HepG2 (cell line): Measurements from ENCODE around the gene TSEN34. TPM values are rescaled to one million over a fixed set of nuclear protein-coding genes. Genes with fewer than 3 reads are reported as not detected.

Source experiments
- GMEB2 ChIP-seq: IDR thresholded peaks from 2 replicates; pipeline ENCODE4 v1.6.1; 2016; ENCODE audit warnings: missing biosample characterization, missing genetic modification reagents, low read depth
- HDAC2 ChIP-seq: sonication (generic); formaldehyde crosslinking; IDR thresholded peaks from 2 replicates; pipeline ENCODE4 v1.4.0; 2020; ENCODE audit warnings: missing genetic modification reagents
- HINFP ChIP-seq: sonication (generic); formaldehyde crosslinking; IDR thresholded peaks from 2 replicates; pipeline ENCODE4 v1.4.0; 2020; ENCODE audit warnings: low read depth, mild to moderate bottlenecking, missing genetic modification reagents
- MAFK ChIP-seq, 2 experiments: IDR thresholded peaks in 1 of 2; conservative IDR thresholded peaks in 1 of 2; 2 replicates each; pipeline ENCODE4 v1.6.1; 2011; ENCODE audit warnings: improper control_type of control experiment in 2 of 2, low read length in 2 of 2
- RERE ChIP-seq: IDR thresholded peaks from 2 replicates; pipeline ENCODE4 v1.6.1; 2016; ENCODE audit warnings: low read depth, missing genetic modification reagents, missing compliant biosample characterization
- REXO4 ChIP-seq: sonication (generic); formaldehyde crosslinking; IDR thresholded peaks from 2 replicates; pipeline ENCODE4 v1.8.0; 2022; ENCODE audit warnings: missing genetic modification reagents, mild to moderate bottlenecking, borderline replicate concordance
- TBL1XR1 ChIP-seq: fragments of 150-350 bp; IDR thresholded peaks from 2 replicates; pipeline ENCODE4 v1.6.1; 2014; ENCODE audit warnings: borderline replicate concordance, low read length; ENCODE audit not compliant: partially characterized antibody
- TCF12 ChIP-seq, 2 experiments: fragments of 450-650 bp in 1 of 2; sonication (generic) in 1 of 2; formaldehyde crosslinking in 1 of 2; IDR thresholded peaks; 2 replicates each; pipeline versions ENCODE4 v1.6.1 to v1.8.0; 2017 to 2022; ENCODE audit warnings: antibody characterized with exemption in 1 of 2, mild to moderate bottlenecking in 1 of 2, missing genetic modification reagents in 1 of 2, moderate library complexity in 1 of 2
- TEAD3 ChIP-seq: optimal IDR thresholded peaks from 2 replicates; pipeline ENCODE3; 2016; ENCODE audit warnings: borderline replicate concordance
- THRA ChIP-seq: sonication (generic); formaldehyde crosslinking; IDR thresholded peaks from 2 replicates; pipeline ENCODE4 v1.4.0; 2020; ENCODE audit warnings: missing genetic modification reagents, borderline replicate concordance
- ZC3H13 ChIP-seq: sonication (generic); formaldehyde crosslinking; IDR thresholded peaks from 2 replicates; pipeline ENCODE4 v1.8.1; 2023; ENCODE audit warnings: mild to moderate bottlenecking, missing genetic modification reagents, moderate library complexity
- ZNF280B ChIP-seq: sonication (generic); formaldehyde crosslinking; IDR thresholded peaks from 2 replicates; pipeline ENCODE4 v1.5.0; 2020; ENCODE audit warnings: missing genetic modification reagents, mild to moderate bottlenecking, borderline replicate concordance
- ZNF589 ChIP-seq: sonication (generic); formaldehyde crosslinking; conservative IDR thresholded peaks from 2 replicates; pipeline ENCODE4 v1.8.0; 2022; ENCODE audit warnings: mild to moderate bottlenecking, moderate library complexity, missing genetic modification reagents
- ZNF614 ChIP-seq: IDR thresholded peaks from 2 replicates; pipeline ENCODE4 v1.6.1; 2018; ENCODE audit warnings: missing biosample characterization, missing genetic modification reagents, inconsistent platforms, borderline replicate concordance
- polyA plus RNA-seq, 8 experiments: library from polyadenylated mRNA; depleted of rRNA in 3 of 8; stranded (reverse) in 7 of 8; unstranded in 1 of 8; fragments of >200 nt; fragmentation: Illumina TruSeq in 4 of 8; extraction: Trizol in 4 of 8; gene quantifications; 2 replicates each; pipeline versions ENCODE4 v1.2.1 to v1.2.3, GENCODE V29; 2011 to 2016; ENCODE audit warnings: low read depth in 4 of 8, missing spikeins in 1 of 8, mixed read lengths in 1 of 8; ENCODE audit not compliant: insufficient read depth in 1 of 8
- total RNA-seq, 5 experiments: library from RNA; depleted of rRNA; stranded (reverse); fragments of >200 nt; fragmentation: Illumina TruSeq; extraction: Trizol; gene quantifications; 2 replicates each; pipeline ENCODE4 v1.2.3, GENCODE V29; 2016; ENCODE audit warnings: low read depth in 1 of 5

Gene TSEN34
- total and polyA plus RNA-seq, 2 of the 13 experiments (the other 11 are each of a cell fraction or from before 2014, with no cell fraction given) = 55.1 to 65.4 TPM

- TF ChIP-seq ZC3H13 (CRISPR knock-in tag) = peak; percentile 62; the same call in 1 of the 2 replicates
- peak; percentile 94; the same call in 1 of the 2 replicates for TF ChIP-seq ZNF614
- TF ChIP-seq THRA = peak; percentile 64; the same call in 1 of the 2 replicates
- TF ChIP-seq TCF12 (IDR thresholded peaks at IDR 0.05) = no peak
- no peak for TF ChIP-seq TCF12 (CRISPR knock-in tag; IDR thresholded peaks at IDR 0.05)
- no peak for TF ChIP-seq MAFK (conservative IDR thresholded peaks at IDR 0.05 in 1 of 2, IDR thresholded peaks at IDR 0.05 in 1 of 2; ENCODE audit: low read length in 2 of 2)
- TF ChIP-seq GMEB2 (CRISPR knock-in tag) = no peak
- TF ChIP-seq TEAD3 (CRISPR knock-in tag) = peak; percentile 78
- peak; percentile 94 for TF ChIP-seq HDAC2
- peak; percentile 72; the same call in 1 of the 2 replicates for TF ChIP-seq RERE (CRISPR knock-in tag)
- TF ChIP-seq TBL1XR1 = peak; percentile 24
- 0 out of 2 replicates have a peak, but pooled peaks have one; percentile 70 for TF ChIP-seq ZNF589 (CRISPR knock-in tag)
- no peak for TF ChIP-seq REXO4 (CRISPR knock-in tag)
- TF ChIP-seq ZNF280B (CRISPR knock-in tag) = no peak
- 0 out of 2 replicates have a peak, but pooled peaks have one; percentile 60 for TF ChIP-seq HINFP (CRISPR knock-in tag)
These were observed 18.8 kb downstream of the TSEN34 start (continued) for GRCh38 chr19:54209811-54210494.
